CD14-positive monocyte (primary cell): ENCODE measurements around the gene PXDN. TPM values are rescaled to one million over a fixed set of nuclear protein-coding genes. Genes with fewer than 3 reads are reported as not detected.

Source experiments
- DNase-seq, 3 donors: peaks; one replicate each; pipeline ENCODE4 v3.0.0-alpha.2; 2011 to 2022
- H2AFZ ChIP-seq: 2 replicates; pipeline ENCODE4 v1.6.0; 2012; ENCODE audit warnings: mild to moderate bottlenecking, low read depth, low read length, inconsistent platforms; ENCODE audit not compliant: insufficient read depth, poor library complexity, severe bottlenecking
- H3K27ac ChIP-seq, 2 donors: 1 replicate in 1 of 2; 2 replicates in 1 of 2; pipeline ENCODE4 v1.5.1; 2012 to 2013; ENCODE audit warnings: low read length in 2 of 2, control low read depth in 1 of 2, inconsistent platforms in 1 of 2, low read depth in 1 of 2, mild to moderate bottlenecking in 1 of 2
- H3K27me3 ChIP-seq, 2 donors: one replicate each; pipeline versions ENCODE4 v1.6.0 to v1.6.1; 2011 to 2013; ENCODE audit warnings: low read length in 2 of 2; ENCODE audit not compliant: control insufficient read depth in 2 of 2, insufficient read depth in 2 of 2
- H3K36me3 ChIP-seq, 2 donors: replicated peaks in 1 of 2; 1 replicate in 1 of 2; 2 replicates in 1 of 2; pipeline versions ENCODE4 v1.5.1 to v1.6.1; 2012 to 2013; ENCODE audit warnings: low read length in 2 of 2, control low read depth in 1 of 2, inconsistent platforms in 1 of 2, mild to moderate bottlenecking in 1 of 2; ENCODE audit not compliant: insufficient read depth in 2 of 2, control insufficient read depth in 1 of 2
- H3K4me1 ChIP-seq, 2 donors: 1 replicate in 1 of 2; 2 replicates in 1 of 2; pipeline versions ENCODE4 v1.5.1 to v1.6.1; 2012 to 2013; ENCODE audit warnings: low read length in 2 of 2, control low read depth in 1 of 2, inconsistent platforms in 1 of 2, mild to moderate bottlenecking in 1 of 2, moderate library complexity in 1 of 2; ENCODE audit not compliant: insufficient read depth in 2 of 2, control insufficient read depth in 1 of 2
- H3K4me2 ChIP-seq: replicated peaks from 2 replicates; pipeline ENCODE3; 2012; ENCODE audit warnings: low read length, moderate library complexity, mild to moderate bottlenecking; ENCODE audit not compliant: poor library complexity, severe bottlenecking; ENCODE audit errors: extremely low read depth
- H3K4me3 ChIP-seq, 3 experiments: fragments of 200-600 bp in 1 of 3; sonication (generic) in 1 of 3; replicated peaks in 1 of 3; 1 replicate in 2 of 3; 2 replicates in 1 of 3; pipeline ENCODE4 v1.5.1; 2011 to 2013; ENCODE audit warnings: low read length in 3 of 3, mild to moderate bottlenecking in 3 of 3, control low read depth in 2 of 3, low read depth in 2 of 3, inconsistent platforms in 1 of 3, moderate library complexity in 1 of 3
- H3K79me2 ChIP-seq: 2 replicates; pipeline ENCODE4 v1.6.0; 2012; ENCODE audit warnings: mild to moderate bottlenecking, control low read depth, inconsistent platforms, low read length, moderate library complexity; ENCODE audit not compliant: insufficient read depth
- H3K9ac ChIP-seq: 2 replicates; pipeline ENCODE4 v1.6.0; 2017; ENCODE audit warnings: low read length, mild to moderate bottlenecking; ENCODE audit not compliant: insufficient read depth, poor library complexity, severe bottlenecking
- H3K9me3 ChIP-seq, 2 donors: replicated peaks in 1 of 2; 1 replicate in 1 of 2; 2 replicates in 1 of 2; pipeline versions ENCODE4 v1.5.1 to v1.6.1; 2012 to 2013; ENCODE audit warnings: low read length in 2 of 2, control low read depth in 1 of 2; ENCODE audit not compliant: control insufficient read depth in 1 of 2, insufficient read depth in 1 of 2
- H4K20me1 ChIP-seq: 2 replicates; pipeline ENCODE4 v1.6.0; 2012; ENCODE audit warnings: mild to moderate bottlenecking, low read length, control low read depth, moderate library complexity; ENCODE audit not compliant: insufficient read depth
- H3K27ac Mint-ChIP-seq, 7 donors: one replicate each; pipeline ENCODE4 v1.8.0; 2020; ENCODE audit warnings: mild to moderate bottlenecking in 7 of 7, mixed read lengths in 7 of 7, moderate library complexity in 6 of 7, inconsistent platforms in 2 of 7
- H3K27me3 Mint-ChIP-seq, 3 donors: one replicate each; pipeline ENCODE4 v1.8.0; 2021 to 2022; ENCODE audit warnings: low read depth in 3 of 3, mild to moderate bottlenecking in 3 of 3, mixed read lengths in 3 of 3, moderate library complexity in 3 of 3, inconsistent platforms in 1 of 3
- H3K36me3 Mint-ChIP-seq, 2 donors: one replicate each; pipeline ENCODE4 v1.8.0; 2020; ENCODE audit warnings: mixed read lengths in 2 of 2, inconsistent platforms in 1 of 2, mild to moderate bottlenecking in 1 of 2
- H3K4me1 Mint-ChIP-seq: one replicate; pipeline ENCODE4 v1.8.0; 2020; ENCODE audit warnings: mild to moderate bottlenecking, mixed read lengths
- H3K4me3 Mint-ChIP-seq, 2 donors: one replicate each; pipeline ENCODE4 v1.8.0; 2020; ENCODE audit warnings: mild to moderate bottlenecking in 2 of 2, mixed read lengths in 2 of 2, moderate library complexity in 1 of 2
- H3K9me3 Mint-ChIP-seq, 7 donors: one replicate each; pipeline ENCODE4 v1.8.0; 2020 to 2022; ENCODE audit warnings: mixed read lengths in 7 of 7, mild to moderate bottlenecking in 6 of 7, moderate library complexity in 6 of 7, inconsistent platforms in 2 of 7
- CTCF ChIP-seq: fragments of 200-600 bp; IDR thresholded peaks from one replicate; pipeline ENCODE4 v1.8.0; 2022; ENCODE audit warnings: antibody characterized with exemption, mild to moderate bottlenecking
- WGBS: methylation state at CpG from one replicate; pipeline ENCODE4 v1.1.5; 2013; ENCODE audit warnings: missing lambda C conversion rate; ENCODE audit not compliant: insufficient coverage; 5-methylcytosine and 5-hydroxymethylcytosine counted together
- intact Hi-C, 2 donors: fragments of 100-400 bp; cut with micrococcal nuclease; formaldehyde crosslinking; loops; one replicate each; pipeline versions ENCODE4 v1.15.0 to v1.15.1; 2023
- polyA plus RNA-seq, 3 donors: library from polyadenylated mRNA; depleted of rRNA in 1 of 3; unstranded in 2 of 3; stranded (reverse) in 1 of 3; fragments of 300-500 nt in 2 of 3; fragments of >200 nt in 1 of 3; fragmentation: Illumina TruSeq in 2 of 3; gene quantifications; 1 replicate in 2 of 3; 2 replicates in 1 of 3; pipeline ENCODE4 v1.2.3, GENCODE V29; 2012 to 2021

Gene PXDN
- polyA plus RNA-seq, 3 donors = not detected

DNA sequence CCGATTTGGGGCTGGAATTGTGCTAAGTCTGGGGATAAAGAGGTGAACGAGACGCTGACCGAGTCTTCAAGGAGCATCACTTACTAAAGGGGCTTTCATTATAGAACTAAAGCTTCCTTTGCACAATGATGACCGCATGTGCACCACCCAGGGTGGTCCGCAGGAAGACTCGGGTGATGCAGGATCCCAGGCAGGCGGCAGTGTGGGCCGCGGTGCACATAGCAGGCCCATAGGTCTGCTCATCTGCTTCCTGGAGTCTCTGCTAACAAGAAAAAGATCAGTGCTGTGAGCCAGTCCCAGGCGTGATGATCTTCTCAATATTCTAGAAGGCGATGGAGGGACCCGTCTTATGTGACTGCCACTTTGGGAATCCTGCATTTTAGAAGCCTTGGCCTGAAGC, 122.8 kb downstream of the PXDN start:
- no peak overlapping the region for H3K4me2 ChIP-seq
- peaks cover 0 to 6% (median 2%) of the 10 kb centered on the region in 3 donors for H3K27me3 Mint-ChIP-seq
- no peak overlapping the region for H2AFZ ChIP-seq
- intact Hi-C loops = no loop called here
- 90% methylated on average over 12 of the region's 13 CpGs for WGBS
- peaks cover 3 to 19% (median 6%) of the 10 kb centered on the region in 7 donors for H3K9me3 Mint-ChIP-seq
- no peaks in the 10 kb centered on the region for H3K36me3 ChIP-seq
- H3K36me3 Mint-ChIP-seq = no peaks in the 10 kb centered on the region
- no peak for TF ChIP-seq CTCF
- H3K27ac ChIP-seq = no peak overlapping the region
- no peaks in the 10 kb centered on the region for H3K4me1 Mint-ChIP-seq
- H3K27ac Mint-ChIP-seq = no peak overlapping the region
- no peaks in the 10 kb centered on the region for H4K20me1 ChIP-seq
- H3K79me2 ChIP-seq = no peaks in the 10 kb centered on the region
- DNase-seq = no peak
- no peak overlapping the region for H3K4me3 ChIP-seq
- no peaks in the 10 kb centered on the region for H3K27me3 ChIP-seq
- no peaks in the 10 kb centered on the region for H3K4me1 ChIP-seq
- H3K9ac ChIP-seq = no peak overlapping the region
- no peak overlapping the region for H3K4me3 Mint-ChIP-seq
- H3K9me3 ChIP-seq = peaks cover 4 to 10% of the 10 kb centered on the region in 2 donors

GRCh38 chr2:1621041-1621440, 123.3 kb downstream of the PXDN start:
- 92% methylated on average over 9 of the region's 11 CpGs for WGBS
- H3K9me3 ChIP-seq = peaks cover 4 to 10% of the 10 kb centered on the region in 2 donors
- no peak overlapping the region for H3K4me2 ChIP-seq
- H3K4me1 Mint-ChIP-seq = no peaks in the 10 kb centered on the region
- TF ChIP-seq CTCF = no peak
- H3K27ac Mint-ChIP-seq = no peak overlapping the region
- no peaks in the 10 kb centered on the region for H3K36me3 Mint-ChIP-seq
- H4K20me1 ChIP-seq = no peaks in the 10 kb centered on the region
- no peak for DNase-seq
- no peak overlapping the region for H3K4me3 ChIP-seq
- H3K4me1 ChIP-seq = no peaks in the 10 kb centered on the region
- no peak overlapping the region for H3K27ac ChIP-seq
- H3K27me3 ChIP-seq = no peaks in the 10 kb centered on the region
- no peak overlapping the region for H3K4me3 Mint-ChIP-seq
- intact Hi-C loops = no loop called here
- H3K9me3 Mint-ChIP-seq = peaks cover 3 to 19% (median 6%) of the 10 kb centered on the region in 7 donors
- peaks cover 0 to 4% (median 2%) of the 10 kb centered on the region in 3 donors for H3K27me3 Mint-ChIP-seq
- H3K9ac ChIP-seq = no peak overlapping the region
- H2AFZ ChIP-seq = no peak overlapping the region
- H3K36me3 ChIP-seq = no peaks in the 10 kb centered on the region
- no peaks in the 10 kb centered on the region for H3K79me2 ChIP-seq
